ENCODE measurements around the gene SMCP. TPM values are rescaled to one million over a fixed set of nuclear protein-coding genes. Genes with fewer than 3 reads are reported as not detected.

Gene SMCP
- total RNA-seq, 1 experiment from 2014 or later, result not detected

- TF ChIP-seq CBX3 (IDR thresholded peaks at IDR 0.05; ENCODE audit: low read depth) (no peak), EZH2 (IDR thresholded peaks at IDR 0.05) (no peak), POLR2AphosphoS5 (IDR thresholded peaks at IDR 0.05; ENCODE audit: low read depth, low read length) (no peak), EGR1 (IDR thresholded peaks at IDR 0.05; ENCODE audit: low read depth) (no peak), ELF1 (IDR thresholded peaks at IDR 0.05; ENCODE audit: borderline replicate concordance, low read depth) (no peak), SIN3A (IDR thresholded peaks at IDR 0.05; ENCODE audit: low read depth) (no peak), SP1 (IDR thresholded peaks at IDR 0.05; ENCODE audit: low read depth) (no peak), CTCF (IDR thresholded peaks at IDR 0.05 in 2 of 3, conservative IDR thresholded peaks at IDR 0.05 in 1 of 3; ENCODE audit: borderline replicate concordance in 1 of 3, insufficient read depth in 1 of 3, low read depth in 2 of 3, low read length in 2 of 3) (no peak)
- TF ChIP-seq, protein P1, sequence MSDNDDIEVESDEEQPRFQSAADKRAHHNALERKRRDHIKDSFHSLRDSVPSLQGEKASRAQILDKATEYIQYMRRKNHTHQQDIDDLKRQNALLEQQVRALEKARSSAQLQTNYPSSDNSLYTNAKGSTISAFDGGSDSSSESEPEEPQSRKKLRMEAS (IDR thresholded peaks at IDR 0.05), result no peak
Measured at GRCh38 chr1:152919071-152919470, 40.9 kb downstream of the SMCP start (continued).

GRCh38 chr1:152924191-152924590 is 46.1 kb downstream of the SMCP start:
- Histone ChIP-seq H3K27me3 (ENCODE audit: insufficient read depth, low read length) (peaks cover 16% of the 10 kb centered on the region), H2AFZ (ENCODE audit: low read depth, low read length, poor library complexity, severe bottlenecking) (no peak overlapping the region), H3K9me3 (ENCODE audit: control insufficient read depth in 1 of 2, insufficient read depth in 1 of 2, low read depth in 1 of 2, low read length in 2 of 2) (no peaks in the 10 kb centered on the region), H3K4me2 (ENCODE audit: low read length) (no peak overlapping the region), H3K79me2 (ENCODE audit: insufficient read depth, low read length) (no peaks in the 10 kb centered on the region), H3K4me3 (replicated peaks in 1 of 2; ENCODE audit: low read depth in 1 of 2, low read length in 2 of 2) (no peak overlapping the region), H3K9me2 (ENCODE audit: insufficient read depth) (no peaks in the 10 kb centered on the region), H3K27ac (ENCODE audit: low read depth, low read length) (no peak overlapping the region), H4K20me1 (ENCODE audit: insufficient read depth) (no peaks in the 10 kb centered on the region), H3K4me1 (ENCODE audit: control insufficient read depth in 1 of 2, insufficient read depth in 2 of 2, low read length in 2 of 2) (no peaks in the 10 kb centered on the region), H3K9ac (ENCODE audit: low read length) (no peak overlapping the region), H3K36me3 (ENCODE audit: control insufficient read depth in 1 of 2, insufficient read depth in 2 of 2, low read length in 2 of 2) (no peaks in the 10 kb centered on the region)
- ATAC-seq (no peak), DNase-seq (ENCODE audit: low read depth, low spot score) (no peak)
- ChIA-PET RAD21 (ENCODE audit: low non-redundant PET in 1 of 2, low total read pairs in 2 of 2, uncharacterized antibody in 2 of 2, unreplicated experiment in 2 of 2) (no interaction called here), POLR2A (no interaction called here), CTCF (interaction anchor here (1.3 kb wide), 1 partner anchor 269 kb away, joined by 3 read pairs; no protein-coding TSS in a partner anchor)
- intact Hi-C loops (cut with micrococcal nuclease), result no loop called here
- BruUV-seq (replicated peaks), result no TSS peak
- TF ChIP-seq EZH2phosphoT487 (IDR thresholded peaks at IDR 0.05; ENCODE audit: borderline replicate concordance) (no peak), ELF1 (IDR thresholded peaks at IDR 0.05; ENCODE audit: borderline replicate concordance, low read depth) (no peak), ZFX (IDR thresholded peaks at IDR 0.05) (no peak), ZBTB33 (IDR thresholded peaks at IDR 0.05; ENCODE audit: extremely low read depth, insufficient replicate concordance, low read length) (no peak), FOSL1 (IDR thresholded peaks at IDR 0.05; ENCODE audit: low read depth) (no peak), SIN3A (IDR thresholded peaks at IDR 0.05; ENCODE audit: low read depth) (no peak), SP1 (IDR thresholded peaks at IDR 0.05; ENCODE audit: low read depth) (no peak)
- TF ChIP-seq, protein P1 (IDR thresholded peaks at IDR 0.05), result no peak

Data from HCT116 (cell line).